AG04449 (cell line): ENCODE results near the gene ZNF331.

Experiments used
- CTCF ChIA-PET: fragments of 350-600 bp; formaldehyde crosslinking; extraction: SDS; loops from one replicate; lab custom pipeline; 2021; ENCODE audit warnings: antibody characterized with exemption; lab: Yijun Ruan, JAX
- POLR2A ChIA-PET: fragments of 400-600, 350-600 bp; formaldehyde crosslinking; extraction: SDS; loops from one replicate; lab custom pipeline; 2020; ENCODE audit warnings: antibody characterized with exemption, inconsistent platforms; lab: Yijun Ruan, JAX
- DNase-seq: peaks from one replicate; pipeline ENCODE4 v3.0.0-alpha.2; 2010; ENCODE audit warnings: low read depth, low spot score
- H3K4me3 ChIP-seq: 2 replicates; pipeline ENCODE4 v1.5.1; 2011; ENCODE audit warnings: low read depth, mild to moderate bottlenecking, control low read depth, low read length
- CTCF ChIP-seq: IDR thresholded peaks from one replicate; pipeline ENCODE4 v1.5.1; 2011; ENCODE audit warnings: mild to moderate bottlenecking, moderate library complexity, low read length, control low read depth, inconsistent platforms; ENCODE audit not compliant: insufficient read depth; ENCODE audit errors: missing control alignments

Gene ZNF331

GRCh38 chr19:53612762-53613526 lies 75.0 kb downstream of the ZNF331 start:
- H3K4me3 ChIP-seq = no peak overlapping the region
- CTCF ChIA-PET = no interaction called here
- no peak for TF ChIP-seq CTCF
- no peak for DNase-seq
- POLR2A ChIA-PET = no interaction called here

GRCh38 chr19:53621885-53622740 lies 84.2 kb downstream of the ZNF331 start:
- no peak for TF ChIP-seq CTCF
- no peak overlapping the region for H3K4me3 ChIP-seq
- CTCF ChIA-PET = no interaction called here
- peak; percentile 0 for DNase-seq
- POLR2A ChIA-PET = no interaction called here

GRCh38 chr19:53624771-53625545 lies 87.0 kb downstream of the ZNF331 start:
- CTCF ChIA-PET = no interaction called here
- no peak overlapping the region for H3K4me3 ChIP-seq
- TF ChIP-seq CTCF = no peak
- POLR2A ChIA-PET = no interaction called here
- DNase-seq = no peak

GRCh38 chr19:53626486-53626885 lies 88.5 kb downstream of the ZNF331 start:
- POLR2A ChIA-PET = no interaction called here
- DNase-seq = no peak
- CTCF ChIA-PET = no interaction called here

GRCh38 chr19:53626976-53627375 lies 89.0 kb downstream of the ZNF331 start:
- TF ChIP-seq CTCF = no peak
- no peak overlapping the region for H3K4me3 ChIP-seq
- CTCF ChIA-PET = no interaction called here
- no peak for DNase-seq
- POLR2A ChIA-PET = no interaction called here

More at GRCh38 chr19:53626486-53626885, 88.5 kb downstream of the ZNF331 start:
- no peak for TF ChIP-seq CTCF
- H3K4me3 ChIP-seq = no peak overlapping the region
